HepG2 (cell line): ENCODE results near the gene PLEKHA6. TPM values are rescaled to one million over a fixed set of nuclear protein-coding genes. Genes with fewer than 3 reads are reported as not detected.
A peak's percentile ranks its signal among the peaks of the same experiment; 100 is the strongest.

Source experiments
- ATAC-seq: fragments of 200-7000 bp; cut with Tn5 transposase; 3 replicates; pipeline ENCODE4 v1.9.1; 2020; ENCODE audit warnings: mild to moderate bottlenecking, moderate library complexity
- BruUV-seq: library from RNA; stranded (reverse); fragments of 400-500 nt; replicated peaks from 2 replicates; lab custom pipeline; 2021; lab: Mats Ljungman, UMichigan
- CTCF ChIA-PET: fragments of 300-600 bp; formaldehyde crosslinking; extraction: SDS; loops from one replicate; lab custom pipeline; 2021; ENCODE audit warnings: low total read pairs, inconsistent platforms, low intra/inter-chr PET ratio; lab: Yijun Ruan, JAX
- POLR2A ChIA-PET: fragments of 350-600 bp; sonication (Branson Sonifier 250); formaldehyde crosslinking; loops from one replicate; lab custom pipeline; 2020; ENCODE audit warnings: antibody characterized with exemption, inconsistent platforms; lab: Yijun Ruan, JAX
- DNase-seq: peaks from one replicate; pipeline ENCODE4 v3.0.0-alpha.2; 2015; ENCODE audit warnings: low spot score
- FAIRE-seq: peaks from 3 replicates; lab custom pipeline; 2011; peaks lifted over from hg19 to GRCh38; lab: Jason Lieb, UNC
- H2AFZ ChIP-seq: one replicate; pipeline ENCODE4 v1.6.1; 2011; ENCODE audit warnings: low read length, inconsistent platforms
- H3K27ac ChIP-seq: fragments of 300-600 bp; 3 replicates; pipeline ENCODE4 v1.8.0; 2011; ENCODE audit warnings: mixed run types, mild to moderate bottlenecking, mixed read lengths, low read length, inconsistent platforms; ENCODE audit not compliant: insufficient read depth; ENCODE audit errors: extremely low read length
- H3K27me3 ChIP-seq, 2 experiments: fragments of 200-600 bp in 1 of 2; 2 replicates in 1 of 2; 3 replicates in 1 of 2; pipeline versions ENCODE4 v1.6.0 to v1.8.0; 2011; ENCODE audit warnings: low read length in 2 of 2, mild to moderate bottlenecking in 2 of 2, moderate library complexity in 2 of 2, inconsistent platforms in 1 of 2; ENCODE audit not compliant: insufficient read depth in 2 of 2, control insufficient read depth in 1 of 2
- H3K36me3 ChIP-seq, 2 experiments: fragments of 200-600 bp in 1 of 2; replicated peaks in 1 of 2; 2 replicates in 1 of 2; 3 replicates in 1 of 2; pipeline versions ENCODE4 v1.5.1 to v1.8.0; 2011; ENCODE audit warnings: low read length in 2 of 2, inconsistent platforms in 1 of 2; ENCODE audit not compliant: insufficient read depth in 2 of 2, control insufficient read depth in 1 of 2
- H3K4me1 ChIP-seq: 2 replicates; pipeline ENCODE4 v1.5.1; 2012; ENCODE audit warnings: low read length, inconsistent platforms; ENCODE audit not compliant: insufficient read depth
- H3K4me2 ChIP-seq: 2 replicates; pipeline ENCODE4 v1.6.0; 2011; ENCODE audit warnings: low read depth, low read length, inconsistent platforms
- H3K4me3 ChIP-seq, 3 experiments: fragments of 200-600 bp in 1 of 3; sonication (generic), shearing (Covaris generic) in 1 of 3; replicated peaks in 1 of 3; 2 replicates each; pipeline ENCODE4 v1.5.1; 2011 to 2016; ENCODE audit warnings: low read length in 3 of 3, inconsistent platforms in 2 of 3, low read depth in 2 of 3, mild to moderate bottlenecking in 2 of 3, control low read depth in 1 of 3, mixed read lengths in 1 of 3; ENCODE audit not compliant: insufficient read depth in 1 of 3
- H3K79me2 ChIP-seq: one replicate; pipeline ENCODE4 v1.6.1; 2011; ENCODE audit warnings: low read length, inconsistent platforms; ENCODE audit not compliant: insufficient read depth
- H3K9ac ChIP-seq: 2 replicates; pipeline ENCODE4 v1.6.0; 2011; ENCODE audit warnings: mild to moderate bottlenecking, low read depth, low read length, inconsistent platforms; ENCODE audit not compliant: insufficient read depth
- H3K9me3 ChIP-seq: 2 replicates; pipeline ENCODE4 v1.5.1; 2012; ENCODE audit warnings: mild to moderate bottlenecking, low read length
- H4K20me1 ChIP-seq: 2 replicates; pipeline ENCODE4 v1.6.0; 2011; ENCODE audit warnings: inconsistent platforms, mild to moderate bottlenecking, low read length, moderate library complexity; ENCODE audit not compliant: insufficient read depth
- ARNTL ChIP-seq: sonication (generic); formaldehyde crosslinking; IDR thresholded peaks from 2 replicates; pipeline ENCODE4 v1.4.0; 2020; ENCODE audit warnings: mild to moderate bottlenecking, missing genetic modification reagents
- BATF2 ChIP-seq: sonication (generic); formaldehyde crosslinking; IDR thresholded peaks from 2 replicates; pipeline ENCODE4 v1.8.0; 2022; ENCODE audit warnings: mild to moderate bottlenecking, missing genetic modification reagents, moderate library complexity
- BCL6 ChIP-seq: IDR thresholded peaks from 2 replicates; pipeline ENCODE4 v1.6.1; 2016; ENCODE audit warnings: missing genetic modification reagents, missing compliant biosample characterization
- FOXO1 ChIP-seq: sonication (generic); formaldehyde crosslinking; IDR thresholded peaks from 2 replicates; pipeline ENCODE4 v1.4.0; 2020; ENCODE audit warnings: missing genetic modification reagents
- JUNB ChIP-seq: sonication (generic); formaldehyde crosslinking; IDR thresholded peaks from 2 replicates; pipeline ENCODE4 v1.8.0; 2022; ENCODE audit warnings: missing genetic modification reagents, mild to moderate bottlenecking, borderline replicate concordance
- KAT7 ChIP-seq: IDR thresholded peaks from 2 replicates; pipeline ENCODE4 v1.6.1; 2018; ENCODE audit warnings: borderline replicate concordance, missing compliant biosample characterization
- NFIC ChIP-seq: IDR thresholded peaks from 2 replicates; pipeline ENCODE4 v1.6.1; 2012; ENCODE audit warnings: mild to moderate bottlenecking, low read length, inconsistent platforms
- RELA ChIP-seq: sonication (generic); formaldehyde crosslinking; IDR thresholded peaks from 2 replicates; pipeline ENCODE4 v1.4.0; 2020; ENCODE audit warnings: missing genetic modification reagents
- SIX1 ChIP-seq: sonication (generic); formaldehyde crosslinking; IDR thresholded peaks from 2 replicates; pipeline ENCODE4 v1.4.0; 2020; ENCODE audit warnings: missing genetic modification reagents, borderline replicate concordance
- TCF7L2 ChIP-seq: IDR thresholded peaks from 2 replicates; pipeline ENCODE4 v1.6.1; 2011; ENCODE audit warnings: mild to moderate bottlenecking, low read depth, low read length, moderate library complexity
- TRIM24 ChIP-seq: sonication (generic); formaldehyde crosslinking; IDR thresholded peaks from 2 replicates; pipeline ENCODE4 v1.8.0; 2022; ENCODE audit warnings: mild to moderate bottlenecking, missing genetic modification reagents
- ZBTB20 ChIP-seq: sonication (generic); formaldehyde crosslinking; IDR thresholded peaks from 2 replicates; pipeline ENCODE4 v1.8.1; 2023; ENCODE audit warnings: missing genetic modification reagents, low read depth, mild to moderate bottlenecking, borderline replicate concordance
- ZGPAT ChIP-seq: IDR thresholded peaks from 2 replicates; pipeline ENCODE4 v1.6.1; 2016; ENCODE audit warnings: mild to moderate bottlenecking
- ZKSCAN1 ChIP-seq: fragments of 150-350 bp; IDR thresholded peaks from 2 replicates; pipeline ENCODE4 v1.6.1; 2014; ENCODE audit warnings: low read length
- ZNF136 ChIP-seq: sonication (generic); formaldehyde crosslinking; IDR thresholded peaks from 2 replicates; pipeline ENCODE4 v1.8.1; 2022; ENCODE audit warnings: low read depth, mild to moderate bottlenecking, moderate library complexity, missing genetic modification reagents
- ZNF160 ChIP-seq: sonication (generic); formaldehyde crosslinking; IDR thresholded peaks from 2 replicates; pipeline ENCODE4 v1.8.0; 2022; ENCODE audit warnings: mild to moderate bottlenecking, inconsistent platforms, missing genetic modification reagents
- ZNF331 ChIP-seq: sonication (generic); formaldehyde crosslinking; IDR thresholded peaks from 2 replicates; pipeline ENCODE4 v1.4.0; 2020; ENCODE audit warnings: missing genetic modification reagents
- ZNF446 ChIP-seq: sonication (generic); formaldehyde crosslinking; IDR thresholded peaks from 2 replicates; pipeline ENCODE4 v1.5.0; 2020; ENCODE audit warnings: mild to moderate bottlenecking, missing genetic modification reagents
- ZNF512 ChIP-seq: sonication (generic); formaldehyde crosslinking; IDR thresholded peaks from 2 replicates; pipeline ENCODE4 v1.4.0; 2020; ENCODE audit warnings: mild to moderate bottlenecking, missing genetic modification reagents
- ZNF629 ChIP-seq: sonication (generic); formaldehyde crosslinking; conservative IDR thresholded peaks from 2 replicates; pipeline ENCODE4 v1.5.0; 2020; ENCODE audit warnings: missing genetic modification reagents
- ZSCAN31 ChIP-seq: sonication (generic); formaldehyde crosslinking; IDR thresholded peaks from 2 replicates; pipeline ENCODE4 v1.5.0; 2020; ENCODE audit warnings: low read depth, mild to moderate bottlenecking, missing genetic modification reagents
- WGBS: methylation state at CpG from one replicate; pipeline ENCODE4 v1.1.6; 2017; ENCODE audit warnings: low lambda C conversion rate; 5-methylcytosine and 5-hydroxymethylcytosine counted together
- in situ Hi-C: cut with HindIII; loops from 2 replicates; pipeline ENCODE4 v1.10.0; 2017; ENCODE audit warnings: low pct_unique_long_range_greater_than_20kb; ENCODE audit not compliant: extremely low pct_ligation_motif_present
- intact Hi-C: fragments of 100-400 bp; cut with micrococcal nuclease; formaldehyde crosslinking; loops from one replicate; pipeline ENCODE4 v1.10.0; 2022; ENCODE audit not compliant: unreplicated experiment
- polyA plus RNA-seq, 8 experiments: library from polyadenylated mRNA; depleted of rRNA in 3 of 8; stranded (reverse) in 7 of 8; unstranded in 1 of 8; fragments of >200 nt; fragmentation: Illumina TruSeq in 4 of 8; extraction: Trizol in 4 of 8; gene quantifications; 2 replicates each; pipeline versions ENCODE4 v1.2.1 to v1.2.3, GENCODE V29; 2011 to 2016; ENCODE audit warnings: low read depth in 4 of 8, missing spikeins in 1 of 8, mixed read lengths in 1 of 8; ENCODE audit not compliant: insufficient read depth in 1 of 8
- total RNA-seq, 5 experiments: library from RNA; depleted of rRNA; stranded (reverse); fragments of >200 nt; fragmentation: Illumina TruSeq; extraction: Trizol; gene quantifications; 2 replicates each; pipeline ENCODE4 v1.2.3, GENCODE V29; 2016; ENCODE audit warnings: low read depth in 1 of 5

PLEKHA6 gene
- total and polyA plus RNA-seq, 2 of the 13 experiments (the other 11 are each of a cell fraction or from before 2014, with no cell fraction given), result 5.3 to 11.4 TPM

- TF ChIP-seq ZGPAT (CRISPR knock-in tag) (no peak), NFIC (no peak), FOXO1 (no peak), ZNF331 (CRISPR knock-in tag) (no peak), ZNF446 (no peak), ZNF136 (CRISPR knock-in tag) (no peak), ZBTB20 (CRISPR knock-in tag) (no peak), BATF2 (CRISPR knock-in tag) (no peak), ZNF512 (no peak)
Measured at GRCh38 chr1:204354579-204354978, 5.2 kb downstream of the PLEKHA6 start (continued).

GRCh38 chr1:204353213-204353910 is 6.4 kb downstream of the PLEKHA6 start:
- ChIA-PET CTCF (no interaction called here), POLR2A (no interaction called here)
- ATAC-seq (no peak), DNase-seq (no peak), FAIRE-seq (no peak)
- Histone ChIP-seq H3K27ac (no peak overlapping the region), H3K79me2 (peaks cover 3% of the 10 kb centered on the region), H3K36me3 (no peaks in the 10 kb centered on the region; a peak in 1 of 5 replicates), H3K4me1 (peaks cover 17% of the 10 kb centered on the region), H3K27me3 (no peaks in the 10 kb centered on the region; a peak in 1 of 5 replicates), H4K20me1 (no peaks in the 10 kb centered on the region), H3K4me3 (no peak overlapping the region), H3K9me3 (no peaks in the 10 kb centered on the region), H3K4me2 (no peak overlapping the region), H2AFZ (no peak overlapping the region), H3K9ac (no peak overlapping the region)
- in situ Hi-C loops (loop anchor here (25.0 kb wide), 1 partner anchor 491 kb away; the partner anchor contains the start of gene SNRPE), intact Hi-C loops (no loop called here)
- TF ChIP-seq TCF7L2, result no peak
- TF ChIP-seq TRIM24 (CRISPR knock-in tag), result no peak
- no peak for TF ChIP-seq ZSCAN31 (CRISPR knock-in tag)
- no peak for TF ChIP-seq KAT7
- TF ChIP-seq SIX1 (CRISPR knock-in tag), result no peak
- no peak for TF ChIP-seq ZNF160 (CRISPR knock-in tag)
- TF ChIP-seq ZKSCAN1, result peak; percentile 82
- TF ChIP-seq ARNTL, result no peak
- peak; percentile 36; the same call in 1 of the 2 replicates for TF ChIP-seq BCL6 (CRISPR knock-in tag)
- no peak for TF ChIP-seq JUNB
- peak; percentile 82 for TF ChIP-seq ZNF629 (CRISPR knock-in tag)
- no peak for TF ChIP-seq RELA
- BruUV-seq, result no TSS peak
- 90% methylated on average over 5 of the region's 5 CpGs for WGBS
